Keratinocyte (primary cell): Measurements from ENCODE around the gene STRN. TPM values are rescaled to one million over a fixed set of nuclear protein-coding genes. Genes with fewer than 3 reads are reported as not detected.

Experiments
- DNase-seq: peaks from one replicate; pipeline ENCODE4 v3.0.0-alpha.2; 2011; ENCODE audit warnings: low read depth, missing footprints, low spot score
- FAIRE-seq: peaks from 2 replicates; lab custom pipeline; 2011; peaks lifted over from hg19 to GRCh38; lab: Jason Lieb, UNC
- H2AFZ ChIP-seq: 2 replicates; pipeline ENCODE4 v1.6.0; 2012; ENCODE audit warnings: low read length, control low read depth, inconsistent platforms; ENCODE audit not compliant: control insufficient read depth
- H3K27ac ChIP-seq: 2 replicates; pipeline ENCODE4 v1.5.1; 2011; ENCODE audit warnings: low read length; ENCODE audit not compliant: control insufficient read depth, insufficient read depth
- H3K27me3 ChIP-seq: 3 replicates; pipeline ENCODE4 v1.6.0; 2011; ENCODE audit warnings: low read length; ENCODE audit not compliant: control insufficient read depth, insufficient read depth; ENCODE audit errors: extremely low read depth
- H3K36me3 ChIP-seq, 2 experiments: 2 replicates in 1 of 2; 3 replicates in 1 of 2; pipeline ENCODE4 v1.5.1; 2011; ENCODE audit warnings: low read length in 2 of 2, mild to moderate bottlenecking in 1 of 2; ENCODE audit not compliant: control insufficient read depth in 2 of 2, insufficient read depth in 2 of 2; ENCODE audit errors: extremely low read depth in 1 of 2
- H3K4me1 ChIP-seq: 3 replicates; pipeline ENCODE4 v1.5.1; 2011; ENCODE audit warnings: low read length; ENCODE audit not compliant: control insufficient read depth, insufficient read depth; ENCODE audit errors: extremely low read depth
- H3K4me2 ChIP-seq: 3 replicates; pipeline ENCODE4 v1.6.0; 2011; ENCODE audit warnings: low read depth, low read length; ENCODE audit not compliant: control insufficient read depth, insufficient read depth; ENCODE audit errors: extremely low read depth
- H3K4me3 ChIP-seq, 3 experiments: fragments of 200-600 bp in 1 of 3; sonication (generic) in 1 of 3; 2 replicates in 2 of 3; 3 replicates in 1 of 3; pipeline ENCODE4 v1.5.1; 2011 to 2016; ENCODE audit warnings: low read length in 3 of 3, mild to moderate bottlenecking in 3 of 3, control low read depth in 2 of 3, inconsistent platforms in 1 of 3, low read depth in 1 of 3, mixed read lengths in 1 of 3, mixed run types in 1 of 3, moderate library complexity in 1 of 3; ENCODE audit not compliant: control insufficient read depth in 2 of 3, insufficient read depth in 2 of 3; ENCODE audit errors: extremely low read depth in 1 of 3
- H3K79me2 ChIP-seq: 2 replicates; pipeline ENCODE4 v1.6.0; 2012; ENCODE audit warnings: low read length; ENCODE audit not compliant: control insufficient read depth, insufficient read depth
- H3K9ac ChIP-seq: 3 replicates; pipeline ENCODE4 v1.6.0; 2011; ENCODE audit warnings: low read length; ENCODE audit not compliant: control insufficient read depth, insufficient read depth; ENCODE audit errors: extremely low read depth
- H3K9me1 ChIP-seq: 3 replicates; pipeline ENCODE4 v1.6.0; 2011; ENCODE audit warnings: low read length; ENCODE audit not compliant: control insufficient read depth, insufficient read depth; ENCODE audit errors: extremely low read depth
- H3K9me3 ChIP-seq: 2 replicates; pipeline ENCODE4 v1.5.1; 2012; ENCODE audit warnings: low read depth, low read length; ENCODE audit not compliant: control insufficient read depth
- H4K20me1 ChIP-seq: 3 replicates; pipeline ENCODE4 v1.6.0; 2011; ENCODE audit warnings: low read length; ENCODE audit not compliant: control insufficient read depth, insufficient read depth; ENCODE audit errors: extremely low read depth
- CTCF ChIP-seq, 3 experiments: IDR thresholded peaks in 1 of 3; conservative IDR thresholded peaks in 1 of 3; optimal IDR thresholded peaks in 1 of 3; 2 replicates in 2 of 3; 3 replicates in 1 of 3; pipeline versions ENCODE3 to v1.5.1; 2011; ENCODE audit warnings: low read length in 3 of 3, mild to moderate bottlenecking in 3 of 3, moderate library complexity in 2 of 3, control low read depth in 1 of 3, inconsistent platforms in 1 of 3; ENCODE audit not compliant: insufficient read depth in 2 of 3; ENCODE audit errors: extremely low read depth in 1 of 3
- EZH2 ChIP-seq: IDR thresholded peaks from one replicate; pipeline ENCODE4 v1.6.1; 2012; ENCODE audit warnings: inconsistent platforms, mild to moderate bottlenecking, low read length, moderate library complexity
- dilution Hi-C: fragments of 300-500 bp; cut with MboI; formaldehyde crosslinking; loops from one replicate; pipeline ENCODE4 v1.7.0; 2020; ENCODE audit warnings: low sequenced_read_pairs; ENCODE audit not compliant: extremely low pct_ligation_motif_present
- polyA plus RNA-seq, 5 experiments: library from polyadenylated mRNA; depleted of rRNA in 3 of 5; stranded (reverse) in 3 of 5; stranded (forward) in 1 of 5; unstranded in 1 of 5; fragments of >200 nt; gene quantifications; 1 replicate in 1 of 5; 2 replicates in 3 of 5; 3 replicates in 1 of 5; pipeline versions ENCODE4 v1.2.1 to v1.2.3, GENCODE V29; 2011 to 2012; ENCODE audit warnings: missing spikeins in 2 of 5, low read depth in 1 of 5, low replicate concordance in 1 of 5

STRN gene
- polyA plus RNA-seq, 1 donor (not counting 4 experiments of a cell fraction or from before 2014, with no cell fraction given) = 29.3 TPM

GRCh38 chr2:36960773-36961172 lies 5.6 kb downstream of the STRN start:
- Histone ChIP-seq H3K4me3 (no peak overlapping the region), H3K79me2 (peaks cover 87% of the 10 kb centered on the region), H3K27me3 (no peaks in the 10 kb centered on the region), H3K36me3 (no peaks in the 10 kb centered on the region), H3K4me2 (no peak overlapping the region), H3K9me3 (no peaks in the 10 kb centered on the region), H4K20me1 (no peaks in the 10 kb centered on the region), H3K27ac (no peak overlapping the region), H2AFZ (no peak overlapping the region), H3K9me1 (no peaks in the 10 kb centered on the region), H3K4me1 (peaks cover 19% of the 10 kb centered on the region), H3K9ac (no peak overlapping the region)
- dilution Hi-C loops = no loop called here
- DNase-seq (no peak), FAIRE-seq (no peak)
- TF ChIP-seq EZH2 (no peak), CTCF (optimal IDR thresholded peaks at IDR 0.05 in 1 of 3, IDR thresholded peaks at IDR 0.05 in 1 of 3, conservative IDR thresholded peaks at IDR 0.05 in 1 of 3; ENCODE audit: extremely low read depth in 1 of 3, insufficient read depth in 2 of 3, low read length in 3 of 3) (no peak)

- H4K20me1 ChIP-seq = no peaks in the 10 kb centered on the region
- no peak for FAIRE-seq
- H3K4me1 ChIP-seq = peaks cover 19% of the 10 kb centered on the region
Measured at GRCh38 chr2:36960005-36960675, 6.2 kb downstream of the STRN start.

More at GRCh38 chr2:36960005-36960675, 6.2 kb downstream of the STRN start:
- Histone ChIP-seq H3K36me3 (no peaks in the 10 kb centered on the region), H3K27me3 (no peaks in the 10 kb centered on the region), H3K27ac (no peak overlapping the region), H3K4me3 (no peak overlapping the region), H3K4me2 (no peak overlapping the region), H3K9me1 (no peaks in the 10 kb centered on the region), H3K79me2 (peaks cover 87% of the 10 kb centered on the region), H3K9ac (no peak overlapping the region), H3K9me3 (no peaks in the 10 kb centered on the region), H2AFZ (no peak overlapping the region)
- dilution Hi-C loops = no loop called here
- no peak for DNase-seq
- TF ChIP-seq EZH2 (no peak), CTCF (optimal IDR thresholded peaks at IDR 0.05 in 1 of 3, IDR thresholded peaks at IDR 0.05 in 1 of 3, conservative IDR thresholded peaks at IDR 0.05 in 1 of 3; ENCODE audit: extremely low read depth in 1 of 3, insufficient read depth in 2 of 3, low read length in 3 of 3) (no peak)
